Body of pancreas (tissue), 4 donors: ENCODE measurements around the gene DNAH11. TPM values are rescaled to one million over a fixed set of nuclear protein-coding genes. Genes with fewer than 3 reads are reported as not detected.

ENCODE experiments used
- ATAC-seq: fragments of 150-250 bp; one replicate; pipeline ENCODE4 v1.9.1; 2016
- DNase-seq, 4 donors: peaks; one replicate each; pipeline ENCODE4 v3.0.0-alpha.2; 2019
- H3K27ac ChIP-seq, 4 donors: fragments of 200-600 bp; sonication (generic); 1 replicate in 3 of 4; 2 replicates in 1 of 4; pipeline versions ENCODE4 v1.5.1 to v1.6.1; 2016 to 2019; ENCODE audit warnings: mild to moderate bottlenecking in 1 of 4, mixed read lengths in 1 of 4, moderate library complexity in 1 of 4
- H3K27me3 ChIP-seq, 2 donors: fragments of 200-600 bp; sonication (generic); one replicate each; pipeline ENCODE4 v1.6.0; 2016; ENCODE audit warnings: mild to moderate bottlenecking in 1 of 2
- H3K36me3 ChIP-seq, 2 donors: fragments of 200-600 bp; sonication (generic); replicated peaks in 1 of 2; 2 replicates each; pipeline ENCODE4 v1.5.1; 2016; ENCODE audit warnings: low read depth in 2 of 2; ENCODE audit not compliant: insufficient read depth in 1 of 2
- H3K4me1 ChIP-seq: fragments of 200-600 bp; sonication (generic); one replicate; pipeline ENCODE4 v1.6.0; 2016
- H3K4me3 ChIP-seq, 2 donors: fragments of 200-600 bp; sonication (generic); 1 replicate in 1 of 2; 2 replicates in 1 of 2; pipeline ENCODE4 v1.5.1; 2016 to 2019
- H3K9me3 ChIP-seq, 3 donors: fragments of 200-600 bp; sonication (generic); 1 replicate in 2 of 3; 2 replicates in 1 of 3; pipeline ENCODE4 v1.5.1; 2016
- POLR2A ChIP-seq, 3 donors: fragments of 450-650 bp; IDR thresholded peaks; one replicate each; pipeline ENCODE4 v1.6.1; 2016; ENCODE audit warnings: antibody characterized with exemption in 3 of 3, mild to moderate bottlenecking in 2 of 3
- WGBS, 2 donors: methylation state at CpG; one replicate each; pipeline ENCODE4 v1.1.5; 2017; 5-methylcytosine and 5-hydroxymethylcytosine counted together
- intact Hi-C: fragments of 100-400 bp; cut with DNase I; formaldehyde crosslinking; loops from one replicate; pipeline ENCODE4 v1.15.1; 2023
- total RNA-seq, 2 donors: library from RNA; depleted of rRNA; stranded (reverse); fragments of >200 nt; gene quantifications; one replicate each; pipeline ENCODE4 v1.1.0, GENCODE V29; 2016
- TF ChIP-seq, protein P1 (sequence below), 7 experiments: fragments of 450-650 bp in 4 of 7; fragments of 200-600 bp in 3 of 7; sonication (generic) in 3 of 7; IDR thresholded peaks; one replicate each; pipeline ENCODE4 v1.5.1; 2016 to 2019; ENCODE audit warnings: antibody characterized with exemption in 7 of 7

DNAH11 gene
- total RNA-seq, 2 donors from 2014 or later: 0.52 to 0.99 TPM

DNA sequence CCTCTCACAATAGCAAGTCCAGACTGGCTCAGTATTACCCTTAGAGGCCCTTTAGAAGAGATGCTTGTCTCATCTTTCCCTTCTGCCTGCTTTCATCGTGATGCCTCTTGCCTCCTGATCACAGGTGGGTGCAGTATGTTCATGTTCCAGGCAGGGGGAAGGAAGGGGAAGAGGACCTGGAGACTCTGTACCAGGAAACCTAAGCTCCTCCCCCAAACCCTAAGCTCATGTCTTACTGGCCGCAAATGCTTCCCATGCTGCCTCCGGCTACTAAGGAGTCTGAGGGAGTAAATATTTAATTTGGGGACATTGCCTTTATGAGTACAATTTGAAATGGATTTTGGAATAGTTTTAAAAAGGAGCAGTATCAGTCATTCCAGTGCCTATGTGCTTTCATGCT lies 210.2 kb downstream of the DNAH11 start:
- Histone ChIP-seq H3K36me3 (no peaks in the 10 kb centered on the region), H3K9me3 (no peaks in the 10 kb centered on the region), H3K4me1 (no peaks in the 10 kb centered on the region), H3K27ac (no peak overlapping the region), H3K27me3 (no peaks in the 10 kb centered on the region), H3K4me3 (no peak overlapping the region)
- DNase-seq (no peak), ATAC-seq (no peak)
- TF ChIP-seq POLR2A (IDR thresholded peaks at IDR 0.05): no peak
- TF ChIP-seq, protein P1, sequence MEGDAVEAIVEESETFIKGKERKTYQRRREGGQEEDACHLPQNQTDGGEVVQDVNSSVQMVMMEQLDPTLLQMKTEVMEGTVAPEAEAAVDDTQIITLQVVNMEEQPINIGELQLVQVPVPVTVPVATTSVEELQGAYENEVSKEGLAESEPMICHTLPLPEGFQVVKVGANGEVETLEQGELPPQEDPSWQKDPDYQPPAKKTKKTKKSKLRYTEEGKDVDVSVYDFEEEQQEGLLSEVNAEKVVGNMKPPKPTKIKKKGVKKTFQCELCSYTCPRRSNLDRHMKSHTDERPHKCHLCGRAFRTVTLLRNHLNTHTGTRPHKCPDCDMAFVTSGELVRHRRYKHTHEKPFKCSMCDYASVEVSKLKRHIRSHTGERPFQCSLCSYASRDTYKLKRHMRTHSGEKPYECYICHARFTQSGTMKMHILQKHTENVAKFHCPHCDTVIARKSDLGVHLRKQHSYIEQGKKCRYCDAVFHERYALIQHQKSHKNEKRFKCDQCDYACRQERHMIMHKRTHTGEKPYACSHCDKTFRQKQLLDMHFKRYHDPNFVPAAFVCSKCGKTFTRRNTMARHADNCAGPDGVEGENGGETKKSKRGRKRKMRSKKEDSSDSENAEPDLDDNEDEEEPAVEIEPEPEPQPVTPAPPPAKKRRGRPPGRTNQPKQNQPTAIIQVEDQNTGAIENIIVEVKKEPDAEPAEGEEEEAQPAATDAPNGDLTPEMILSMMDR (IDR thresholded peaks at IDR 0.05): no peak
- WGBS, 2 donors: 58 to 71% methylated on average over 3 of the region's 3 CpGs
- intact Hi-C loops: no loop called here

DNA sequence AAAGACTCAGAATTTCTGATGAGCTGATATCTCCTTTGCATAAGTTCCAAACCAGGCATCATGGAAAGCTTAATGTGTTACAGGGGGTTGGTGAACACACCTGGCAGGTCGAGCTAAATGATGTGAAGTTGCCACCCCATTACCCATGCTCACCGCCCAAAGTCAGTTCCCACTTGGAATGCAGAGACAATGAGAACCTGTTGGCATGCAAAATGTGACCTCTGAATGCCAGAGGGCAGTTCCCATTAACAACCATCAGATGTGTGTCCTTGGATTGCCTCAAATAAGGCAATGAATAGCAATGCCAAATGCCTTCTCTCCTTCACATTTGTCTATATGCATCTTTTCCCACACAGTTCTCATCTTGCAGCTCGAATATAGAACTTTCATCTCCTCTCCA lies 212.1 kb downstream of the DNAH11 start:
- DNase-seq: no peak
- no peaks in the 10 kb centered on the region for H3K27me3 ChIP-seq
- WGBS, 2 donors: 62 to 65% methylated on average over 3 of the region's 3 CpGs
- H3K36me3 ChIP-seq: no peaks in the 10 kb centered on the region
- TF ChIP-seq POLR2A (IDR thresholded peaks at IDR 0.05): no peak
- TF ChIP-seq, protein P1 (IDR thresholded peaks at IDR 0.05): no peak
- no peak for ATAC-seq
- no peak overlapping the region for H3K4me3 ChIP-seq
- H3K9me3 ChIP-seq: no peaks in the 10 kb centered on the region
- H3K27ac ChIP-seq: no peak overlapping the region
- no peaks in the 10 kb centered on the region for H3K4me1 ChIP-seq
- intact Hi-C loops: no loop called here

DNA sequence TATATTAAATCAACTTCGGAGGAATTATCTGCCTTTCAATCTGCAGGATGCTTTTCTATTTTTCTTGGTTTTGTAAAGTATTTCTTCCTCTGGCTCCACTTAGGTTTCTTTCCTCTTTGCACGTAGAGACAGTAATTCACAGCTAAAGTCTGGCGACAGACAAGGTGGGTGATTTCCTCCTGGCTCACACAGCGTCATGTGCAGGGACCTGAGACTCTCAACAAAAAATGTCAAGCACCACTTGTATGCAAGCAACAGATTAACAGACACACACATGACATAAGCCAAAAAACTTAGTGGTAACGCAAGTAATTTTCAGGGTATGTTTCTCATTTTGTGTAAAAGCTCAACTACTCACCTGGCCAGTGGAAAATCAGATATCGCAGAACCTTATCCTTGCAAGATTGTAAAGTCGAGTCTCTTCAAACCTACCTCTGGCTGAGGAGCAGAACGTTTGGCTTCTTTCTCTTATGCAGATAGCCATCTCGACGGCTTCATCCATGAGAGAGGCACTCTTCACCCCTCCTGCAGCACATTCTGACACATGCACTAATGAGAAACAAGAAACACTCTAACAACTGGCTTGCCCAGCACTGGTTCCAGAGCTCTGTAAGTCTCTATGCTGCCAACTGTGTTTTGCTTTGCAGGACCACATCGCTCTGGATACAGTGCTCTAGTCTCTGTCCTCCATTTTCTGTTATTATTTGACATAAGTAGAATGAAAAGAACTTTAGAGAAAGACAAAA lies 214.9 kb downstream of the DNAH11 start:
- H3K4me3 ChIP-seq: no peak overlapping the region
- WGBS, 2 donors: 54 to 58% methylated on average over 11 of the region's 11 CpGs
- intact Hi-C loops: no loop called here

DNA sequence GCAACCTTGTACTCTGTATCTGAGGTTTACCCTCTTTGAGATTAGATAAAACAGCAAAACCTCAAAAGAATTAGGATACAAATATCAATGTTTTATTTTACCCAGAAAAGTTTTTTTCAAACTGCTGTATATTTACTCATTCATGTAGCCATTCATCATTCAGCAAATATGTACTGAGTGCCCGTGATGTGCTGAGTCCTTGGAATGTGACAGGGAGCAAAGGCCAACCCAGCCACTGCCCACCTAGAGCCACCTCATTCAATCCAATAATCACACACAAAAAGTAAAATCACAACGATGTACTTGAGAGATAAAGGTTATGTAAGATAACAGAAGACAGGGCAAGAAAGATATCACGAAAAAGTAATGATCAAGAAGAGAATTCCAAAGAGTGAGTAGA lies 215.4 kb downstream of the DNAH11 start:
- Histone ChIP-seq H3K4me3 (no peak overlapping the region), H3K36me3 (no peaks in the 10 kb centered on the region), H3K27ac (no peak overlapping the region), H3K4me1 (no peaks in the 10 kb centered on the region), H3K9me3 (no peaks in the 10 kb centered on the region), H3K27me3 (no peaks in the 10 kb centered on the region)
- no peak for TF ChIP-seq POLR2A (IDR thresholded peaks at IDR 0.05)
- TF ChIP-seq, protein P1 (IDR thresholded peaks at IDR 0.05): no peak
- DNase-seq (no peak), ATAC-seq (no peak)
- 27 to 42% methylated on average over 3 of the region's 3 CpGs for WGBS, 2 donors
- intact Hi-C loops: no loop called here

More for the DNA sequence above, 214.9 kb downstream of the DNAH11 start:
- TF ChIP-seq, protein P1 (IDR thresholded peaks at IDR 0.05): no peak
- TF ChIP-seq POLR2A (IDR thresholded peaks at IDR 0.05): no peak
- Histone ChIP-seq H3K4me1 (no peaks in the 10 kb centered on the region), H3K36me3 (no peaks in the 10 kb centered on the region), H3K9me3 (no peaks in the 10 kb centered on the region), H3K27me3 (no peaks in the 10 kb centered on the region), H3K27ac (no peak overlapping the region)
- DNase-seq: no peak
- no peak for ATAC-seq

DNA sequence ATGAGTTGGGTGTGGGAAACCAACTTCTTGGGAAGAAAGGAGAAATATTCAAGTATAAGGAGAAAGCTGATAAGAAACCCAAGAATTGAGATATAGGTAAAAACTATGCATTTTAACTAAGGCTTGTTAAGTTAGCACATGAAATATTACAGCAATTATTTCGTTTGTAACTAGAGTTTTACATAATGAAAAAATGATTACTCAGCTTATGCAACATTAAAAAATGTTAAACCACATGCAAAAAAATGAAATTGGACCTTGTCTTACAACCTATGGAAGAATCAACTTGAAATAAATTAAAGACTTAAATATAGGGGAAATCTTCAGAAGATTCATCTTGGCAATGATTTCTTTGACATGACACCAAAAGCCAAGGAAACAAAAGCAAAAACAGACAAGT lies 219.6 kb downstream of the DNAH11 start:
- TF ChIP-seq, protein P1 (IDR thresholded peaks at IDR 0.05): no peak
- TF ChIP-seq POLR2A (IDR thresholded peaks at IDR 0.05): no peak
- Histone ChIP-seq H3K36me3 (no peaks in the 10 kb centered on the region), H3K27me3 (no peaks in the 10 kb centered on the region), H3K4me1 (no peaks in the 10 kb centered on the region), H3K4me3 (no peak overlapping the region), H3K27ac (no peak overlapping the region), H3K9me3 (no peaks in the 10 kb centered on the region)
- ATAC-seq: no peak
- no peak for DNase-seq
- intact Hi-C loops: loop anchor here (10.0 kb wide), 1 partner anchor 978 kb away; the partner anchor contains the start of gene SP8
- 29 to 41% methylated on average over 1 of the region's 1 CpG for WGBS, 2 donors
